ENCODE data around the gene PTTG1. TPM values are rescaled to one million over a fixed set of nuclear protein-coding genes. Genes with fewer than 3 reads are reported as not detected.

The PTTG1 gene
- total RNA-seq, 1 experiment from 2014 or later, result 239 TPM

DNA sequence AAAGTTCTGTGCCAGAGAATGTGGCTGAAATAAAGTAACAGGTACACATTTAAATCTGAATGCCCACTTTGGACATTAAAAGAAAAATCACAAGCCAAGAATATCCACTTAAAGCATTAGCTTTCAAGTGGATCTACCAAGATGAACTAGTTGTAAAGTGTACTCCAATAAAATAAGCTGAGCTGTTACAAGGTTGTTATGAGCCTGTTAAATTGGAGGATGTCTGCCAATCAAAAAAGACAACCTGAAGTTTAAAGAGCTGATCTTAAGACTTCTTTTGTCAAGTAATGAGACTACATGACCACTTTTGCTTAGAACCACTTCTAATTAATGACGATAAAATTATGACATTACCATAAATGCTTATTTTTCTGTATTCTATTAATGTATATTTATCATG lies 24.2 kb upstream of the PTTG1 start:
- no peaks in the 10 kb centered on the region; the same call in 1 of the 2 replicates for H3K27me3 Mint-ChIP-seq (ENCODE audit: low read depth)
- TF ChIP-seq ZNF416 (CRISPR knock-in tag; IDR thresholded peaks at IDR 0.05) (no peak), FOXK1 (CRISPR knock-in tag; IDR thresholded peaks at IDR 0.05) (no peak), ZNF138 (CRISPR knock-in tag; conservative IDR thresholded peaks at IDR 0.05) (no peak), TP53 (CRISPR knock-in tag; IDR thresholded peaks at IDR 0.05) (no peak), CREM (CRISPR knock-in tag; IDR thresholded peaks at IDR 0.05) (no peak), ZBTB21 (CRISPR knock-in tag; IDR thresholded peaks at IDR 0.05; ENCODE audit: borderline replicate concordance) (no peak), ZNF263 (CRISPR knock-in tag; IDR thresholded peaks at IDR 0.05; ENCODE audit: low read depth) (no peak), NR1H2 (CRISPR knock-in tag; IDR thresholded peaks at IDR 0.05) (no peak), ZNF396 (CRISPR knock-in tag; IDR thresholded peaks at IDR 0.05; ENCODE audit: borderline replicate concordance) (no peak), JUN (CRISPR knock-in tag; IDR thresholded peaks at IDR 0.05) (no peak), GTF2I (CRISPR knock-in tag; conservative IDR thresholded peaks at IDR 0.05) (no peak), NFYB (CRISPR knock-in tag; conservative IDR thresholded peaks at IDR 0.05; ENCODE audit: low read depth) (no peak)
- TF ChIP-seq, protein P1, sequence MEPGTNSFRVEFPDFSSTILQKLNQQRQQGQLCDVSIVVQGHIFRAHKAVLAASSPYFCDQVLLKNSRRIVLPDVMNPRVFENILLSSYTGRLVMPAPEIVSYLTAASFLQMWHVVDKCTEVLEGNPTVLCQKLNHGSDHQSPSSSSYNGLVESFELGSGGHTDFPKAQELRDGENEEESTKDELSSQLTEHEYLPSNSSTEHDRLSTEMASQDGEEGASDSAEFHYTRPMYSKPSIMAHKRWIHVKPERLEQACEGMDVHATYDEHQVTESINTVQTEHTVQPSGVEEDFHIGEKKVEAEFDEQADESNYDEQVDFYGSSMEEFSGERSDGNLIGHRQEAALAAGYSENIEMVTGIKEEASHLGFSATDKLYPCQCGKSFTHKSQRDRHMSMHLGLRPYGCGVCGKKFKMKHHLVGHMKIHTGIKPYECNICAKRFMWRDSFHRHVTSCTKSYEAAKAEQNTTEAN (CRISPR knock-in tag; IDR thresholded peaks at IDR 0.05), result no peak
- TF ChIP-seq, protein P2, sequence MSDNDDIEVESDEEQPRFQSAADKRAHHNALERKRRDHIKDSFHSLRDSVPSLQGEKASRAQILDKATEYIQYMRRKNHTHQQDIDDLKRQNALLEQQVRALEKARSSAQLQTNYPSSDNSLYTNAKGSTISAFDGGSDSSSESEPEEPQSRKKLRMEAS (CRISPR knock-in tag; IDR thresholded peaks at IDR 0.05), result no peak
- TF ChIP-seq, protein P3, sequence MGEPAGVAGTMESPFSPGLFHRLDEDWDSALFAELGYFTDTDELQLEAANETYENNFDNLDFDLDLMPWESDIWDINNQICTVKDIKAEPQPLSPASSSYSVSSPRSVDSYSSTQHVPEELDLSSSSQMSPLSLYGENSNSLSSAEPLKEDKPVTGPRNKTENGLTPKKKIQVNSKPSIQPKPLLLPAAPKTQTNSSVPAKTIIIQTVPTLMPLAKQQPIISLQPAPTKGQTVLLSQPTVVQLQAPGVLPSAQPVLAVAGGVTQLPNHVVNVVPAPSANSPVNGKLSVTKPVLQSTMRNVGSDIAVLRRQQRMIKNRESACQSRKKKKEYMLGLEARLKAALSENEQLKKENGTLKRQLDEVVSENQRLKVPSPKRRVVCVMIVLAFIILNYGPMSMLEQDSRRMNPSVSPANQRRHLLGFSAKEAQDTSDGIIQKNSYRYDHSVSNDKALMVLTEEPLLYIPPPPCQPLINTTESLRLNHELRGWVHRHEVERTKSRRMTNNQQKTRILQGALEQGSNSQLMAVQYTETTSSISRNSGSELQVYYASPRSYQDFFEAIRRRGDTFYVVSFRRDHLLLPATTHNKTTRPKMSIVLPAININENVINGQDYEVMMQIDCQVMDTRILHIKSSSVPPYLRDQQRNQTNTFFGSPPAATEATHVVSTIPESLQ (CRISPR knock-in tag; IDR thresholded peaks at IDR 0.05), result no peak
- TF ChIP-seq, protein P4, sequence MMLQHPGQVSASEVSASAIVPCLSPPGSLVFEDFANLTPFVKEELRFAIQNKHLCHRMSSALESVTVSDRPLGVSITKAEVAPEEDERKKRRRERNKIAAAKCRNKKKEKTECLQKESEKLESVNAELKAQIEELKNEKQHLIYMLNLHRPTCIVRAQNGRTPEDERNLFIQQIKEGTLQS (CRISPR knock-in tag; conservative IDR thresholded peaks at IDR 0.05), result no peak
- TF ChIP-seq, protein P5, sequence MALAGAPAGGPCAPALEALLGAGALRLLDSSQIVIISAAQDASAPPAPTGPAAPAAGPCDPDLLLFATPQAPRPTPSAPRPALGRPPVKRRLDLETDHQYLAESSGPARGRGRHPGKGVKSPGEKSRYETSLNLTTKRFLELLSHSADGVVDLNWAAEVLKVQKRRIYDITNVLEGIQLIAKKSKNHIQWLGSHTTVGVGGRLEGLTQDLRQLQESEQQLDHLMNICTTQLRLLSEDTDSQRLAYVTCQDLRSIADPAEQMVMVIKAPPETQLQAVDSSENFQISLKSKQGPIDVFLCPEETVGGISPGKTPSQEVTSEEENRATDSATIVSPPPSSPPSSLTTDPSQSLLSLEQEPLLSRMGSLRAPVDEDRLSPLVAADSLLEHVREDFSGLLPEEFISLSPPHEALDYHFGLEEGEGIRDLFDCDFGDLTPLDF (CRISPR knock-in tag; IDR thresholded peaks at IDR 0.05), result no peak
- TF ChIP-seq, protein P6, sequence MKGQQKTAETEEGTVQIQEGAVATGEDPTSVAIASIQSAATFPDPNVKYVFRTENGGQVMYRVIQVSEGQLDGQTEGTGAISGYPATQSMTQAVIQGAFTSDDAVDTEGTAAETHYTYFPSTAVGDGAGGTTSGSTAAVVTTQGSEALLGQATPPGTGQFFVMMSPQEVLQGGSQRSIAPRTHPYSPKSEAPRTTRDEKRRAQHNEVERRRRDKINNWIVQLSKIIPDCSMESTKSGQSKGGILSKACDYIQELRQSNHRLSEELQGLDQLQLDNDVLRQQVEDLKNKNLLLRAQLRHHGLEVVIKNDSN (CRISPR knock-in tag; IDR thresholded peaks at IDR 0.05), result no peak
- DNase-seq (ENCODE audit: low spot score), result no peak
- 0 out of 2 replicates have a peak, but pooled peaks cover 3% of the 10 kb centered on the region for H3K36me3 Mint-ChIP-seq
- no peak overlapping the region for H3K4me3 Mint-ChIP-seq
- peaks cover 13% of the 10 kb centered on the region for H3K4me1 Mint-ChIP-seq
- no peak overlapping the region for H3K27ac Mint-ChIP-seq
- CTCF ChIA-PET, result no interaction called here
- no peak for ATAC-seq
- POLR2A ChIA-PET, result no interaction called here
- no peaks in the 10 kb centered on the region for H3K9me3 Mint-ChIP-seq

DNA sequence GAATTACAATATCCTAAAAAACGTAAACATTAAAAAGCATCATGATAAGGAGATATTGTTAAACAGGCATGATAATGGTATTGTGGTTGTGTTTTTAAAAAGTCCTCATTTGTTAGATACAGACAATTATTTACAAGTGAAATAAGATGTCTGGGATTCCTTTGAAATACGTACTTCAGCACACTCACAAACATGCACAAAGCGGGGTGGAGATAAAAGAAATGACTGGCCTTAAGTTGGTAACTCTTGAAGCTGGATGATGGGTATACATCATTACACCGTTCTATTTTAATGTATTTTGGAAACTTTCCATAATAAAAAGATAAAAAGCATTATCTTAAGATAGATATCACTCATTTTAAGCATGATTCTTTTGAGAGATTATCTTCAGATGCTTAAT lies 22.8 kb upstream of the PTTG1 start:
- Mint-ChIP-seq H3K4me3 (peak overlapping the region; percentile 88), H3K9me3 (no peaks in the 10 kb centered on the region), H3K36me3 (peaks cover 10% of the 10 kb centered on the region), H3K4me1 (peaks cover 13% of the 10 kb centered on the region), H3K27me3 (ENCODE audit: low read depth) (no peaks in the 10 kb centered on the region; the same call in 1 of the 2 replicates), H3K27ac (no peak overlapping the region)
- ATAC-seq (no peak), DNase-seq (ENCODE audit: low spot score) (no peak)
- CTCF ChIA-PET, result interaction anchor here (1.5 to 3.0 kb wide), 2 partner anchors 8 to 377 kb away, joined by 4 to 12 read pairs; no protein-coding TSS in a partner anchor
- POLR2A ChIA-PET, result no interaction called here
- TF ChIP-seq, protein P3 (CRISPR knock-in tag; IDR thresholded peaks at IDR 0.05), result no peak
- TF ChIP-seq TCF7 (CRISPR knock-in tag; IDR thresholded peaks at IDR 0.05; ENCODE audit: low read depth) (no peak), ETV6 (CRISPR knock-in tag; IDR thresholded peaks at IDR 0.05) (no peak), FOXJ3 (CRISPR knock-in tag; IDR thresholded peaks at IDR 0.05; ENCODE audit: borderline replicate concordance) (no peak)
- TF ChIP-seq, protein P7, sequence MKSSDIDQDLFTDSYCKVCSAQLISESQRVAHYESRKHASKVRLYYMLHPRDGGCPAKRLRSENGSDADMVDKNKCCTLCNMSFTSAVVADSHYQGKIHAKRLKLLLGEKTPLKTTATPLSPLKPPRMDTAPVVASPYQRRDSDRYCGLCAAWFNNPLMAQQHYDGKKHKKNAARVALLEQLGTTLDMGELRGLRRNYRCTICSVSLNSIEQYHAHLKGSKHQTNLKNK (CRISPR knock-in tag; IDR thresholded peaks at IDR 0.05), result no peak
- TF ChIP-seq, protein P8, sequence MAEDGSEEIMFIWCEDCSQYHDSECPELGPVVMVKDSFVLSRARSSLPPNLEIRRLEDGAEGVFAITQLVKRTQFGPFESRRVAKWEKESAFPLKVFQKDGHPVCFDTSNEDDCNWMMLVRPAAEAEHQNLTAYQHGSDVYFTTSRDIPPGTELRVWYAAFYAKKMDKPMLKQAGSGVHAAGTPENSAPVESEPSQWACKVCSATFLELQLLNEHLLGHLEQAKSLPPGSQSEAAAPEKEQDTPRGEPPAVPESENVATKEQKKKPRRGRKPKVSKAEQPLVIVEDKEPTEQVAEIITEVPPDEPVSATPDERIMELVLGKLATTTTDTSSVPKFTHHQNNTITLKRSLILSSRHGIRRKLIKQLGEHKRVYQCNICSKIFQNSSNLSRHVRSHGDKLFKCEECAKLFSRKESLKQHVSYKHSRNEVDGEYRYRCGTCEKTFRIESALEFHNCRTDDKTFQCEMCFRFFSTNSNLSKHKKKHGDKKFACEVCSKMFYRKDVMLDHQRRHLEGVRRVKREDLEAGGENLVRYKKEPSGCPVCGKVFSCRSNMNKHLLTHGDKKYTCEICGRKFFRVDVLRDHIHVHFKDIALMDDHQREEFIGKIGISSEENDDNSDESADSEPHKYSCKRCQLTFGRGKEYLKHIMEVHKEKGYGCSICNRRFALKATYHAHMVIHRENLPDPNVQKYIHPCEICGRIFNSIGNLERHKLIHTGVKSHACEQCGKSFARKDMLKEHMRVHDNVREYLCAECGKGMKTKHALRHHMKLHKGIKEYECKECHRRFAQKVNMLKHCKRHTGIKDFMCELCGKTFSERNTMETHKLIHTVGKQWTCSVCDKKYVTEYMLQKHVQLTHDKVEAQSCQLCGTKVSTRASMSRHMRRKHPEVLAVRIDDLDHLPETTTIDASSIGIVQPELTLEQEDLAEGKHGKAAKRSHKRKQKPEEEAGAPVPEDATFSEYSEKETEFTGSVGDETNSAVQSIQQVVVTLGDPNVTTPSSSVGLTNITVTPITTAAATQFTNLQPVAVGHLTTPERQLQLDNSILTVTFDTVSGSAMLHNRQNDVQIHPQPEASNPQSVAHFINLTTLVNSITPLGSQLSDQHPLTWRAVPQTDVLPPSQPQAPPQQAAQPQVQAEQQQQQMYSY (CRISPR knock-in tag; IDR thresholded peaks at IDR 0.05), result no peak

All from WTC11 (cell line).